IMR-90 (cell line): ENCODE data around the gene AAR2. TPM values are rescaled to one million over a fixed set of nuclear protein-coding genes. Genes with fewer than 3 reads are reported as not detected.

ENCODE experiments used
- ATAC-seq: fragments of 200-7000 bp; cut with Tn5 transposase; 2 replicates; pipeline ENCODE4 v1.9.1; 2020; ENCODE audit warnings: low read depth, mild to moderate bottlenecking, moderate library complexity
- BruUV-seq: library from RNA; stranded (reverse); fragments of 400-500 nt; replicated peaks from 2 replicates; lab custom pipeline; 2021; lab: Mats Ljungman, UMichigan
- CTCF ChIA-PET: fragments of 300-600 bp; formaldehyde crosslinking; extraction: SDS; loops from one replicate; lab custom pipeline; 2021; ENCODE audit warnings: antibody characterized with exemption; lab: Yijun Ruan, JAX
- POLR2A ChIA-PET: fragments of 300-600 bp; sonication (Branson Sonifier 250); formaldehyde crosslinking; loops from one replicate; lab custom pipeline; 2022; ENCODE audit warnings: antibody characterized with exemption; ENCODE audit not compliant: unreplicated experiment; lab: Charles Lee
- DNase-seq: peaks from one replicate; pipeline ENCODE4 v3.0.0; 2013
- H2AFZ ChIP-seq: replicated peaks from 2 replicates; pipeline ENCODE3; 2013; ENCODE audit warnings: low read length, mild to moderate bottlenecking; ENCODE audit not compliant: poor library complexity
- H2AK5ac ChIP-seq: 2 replicates; pipeline ENCODE4 v1.6.1; 2013; ENCODE audit warnings: low read depth, low read length, inconsistent platforms
- H2AK9ac ChIP-seq: replicated peaks from 2 replicates; pipeline ENCODE3; 2013; ENCODE audit warnings: mild to moderate bottlenecking, low read depth, low read length, moderate library complexity; ENCODE audit not compliant: poor library complexity
- H2BK120ac ChIP-seq: 2 replicates; pipeline ENCODE4 v1.6.1; 2013; ENCODE audit warnings: low read depth, low read length, inconsistent platforms
- H2BK15ac ChIP-seq: 3 replicates; pipeline ENCODE4 v1.6.1; 2013; ENCODE audit warnings: low read depth, low read length, inconsistent platforms
- H2BK20ac ChIP-seq: 2 replicates; pipeline ENCODE4 v1.6.1; 2013; ENCODE audit warnings: low read depth, mild to moderate bottlenecking, inconsistent platforms, low read length, moderate library complexity
- H2BK5ac ChIP-seq: 2 replicates; pipeline ENCODE4 v1.6.1; 2013; ENCODE audit warnings: mild to moderate bottlenecking, low read depth, low read length, inconsistent platforms; ENCODE audit not compliant: poor library complexity, severe bottlenecking
- H3K14ac ChIP-seq: replicated peaks from 2 replicates; pipeline ENCODE4 v1.6.1; 2013; ENCODE audit warnings: low read depth, low read length, inconsistent platforms
- H3K18ac ChIP-seq: 2 replicates; pipeline ENCODE4 v1.6.1; 2013; ENCODE audit warnings: low read depth, low read length, control low read depth
- H3K23ac ChIP-seq: 2 replicates; pipeline ENCODE4 v1.6.1; 2013; ENCODE audit warnings: low read depth, low read length, inconsistent platforms
- H3K27ac ChIP-seq: 2 replicates; pipeline ENCODE4 v1.5.1; 2013; ENCODE audit warnings: mild to moderate bottlenecking, control low read depth, low read length; ENCODE audit not compliant: insufficient read depth
- H3K27me3 ChIP-seq: 2 replicates; pipeline ENCODE4 v1.6.1; 2013; ENCODE audit warnings: low read length; ENCODE audit not compliant: control insufficient read depth, insufficient read depth
- H3K36me3 ChIP-seq: 2 replicates; pipeline ENCODE4 v1.6.1; 2013; ENCODE audit warnings: low read length, mixed read lengths; ENCODE audit not compliant: control insufficient read depth, insufficient read depth
- H3K4ac ChIP-seq: 2 replicates; pipeline ENCODE4 v1.6.1; 2013; ENCODE audit warnings: low read depth, low read length, inconsistent platforms
- H3K4me1 ChIP-seq: 2 replicates; pipeline ENCODE4 v1.6.1; 2013; ENCODE audit warnings: low read length, mixed read lengths; ENCODE audit not compliant: control insufficient read depth, insufficient read depth
- H3K4me2 ChIP-seq: 2 replicates; pipeline ENCODE4 v1.6.1; 2013; ENCODE audit warnings: low read depth, mild to moderate bottlenecking, control low read depth, low read length, moderate library complexity
- H3K4me3 ChIP-seq: 2 replicates; pipeline ENCODE4 v1.5.1; 2013; ENCODE audit warnings: low read depth, mild to moderate bottlenecking, control low read depth, low read length, moderate library complexity; ENCODE audit not compliant: insufficient read depth
- H3K56ac ChIP-seq: 2 replicates; pipeline ENCODE4 v1.6.1; 2013; ENCODE audit warnings: low read length, inconsistent platforms; ENCODE audit not compliant: insufficient read depth; ENCODE audit errors: extremely low read depth
- H3K79me1 ChIP-seq, 2 experiments: 2 replicates each; pipeline ENCODE4 v1.6.1; 2013; ENCODE audit warnings: low read length in 2 of 2, inconsistent platforms in 1 of 2, low read depth in 1 of 2
- H3K9ac ChIP-seq: 2 replicates; pipeline ENCODE4 v1.6.1; 2013; ENCODE audit warnings: low read depth, low read length, control low read depth
- H3K9me1 ChIP-seq: 2 replicates; pipeline ENCODE4 v1.6.1; 2013; ENCODE audit warnings: low read length, inconsistent platforms; ENCODE audit not compliant: insufficient read depth
- H3K9me3 ChIP-seq: 2 replicates; pipeline ENCODE4 v1.6.1; 2013; ENCODE audit warnings: low read length; ENCODE audit not compliant: control insufficient read depth, insufficient read depth
- H4K20me1 ChIP-seq: 2 replicates; pipeline ENCODE4 v1.6.1; 2013; ENCODE audit warnings: low read length, inconsistent platforms; ENCODE audit not compliant: insufficient read depth
- H4K5ac ChIP-seq: 2 replicates; pipeline ENCODE4 v1.6.1; 2013; ENCODE audit warnings: mild to moderate bottlenecking, low read depth, low read length, control low read depth
- H4K8ac ChIP-seq, 2 experiments: 2 replicates each; pipeline ENCODE4 v1.6.1; 2013; ENCODE audit warnings: low read depth in 2 of 2, low read length in 2 of 2, control low read depth in 1 of 2, inconsistent platforms in 1 of 2
- H4K91ac ChIP-seq: 2 replicates; pipeline ENCODE4 v1.6.1; 2013; ENCODE audit warnings: low read depth, low read length, inconsistent platforms; ENCODE audit not compliant: insufficient read depth
- CEBPB ChIP-seq: IDR thresholded peaks from 2 replicates; pipeline ENCODE4 v1.6.1; 2012; ENCODE audit warnings: low read depth, low read length, improper control_type of control experiment
- CHD1 ChIP-seq: IDR thresholded peaks from 2 replicates; pipeline ENCODE4 v1.6.1; 2012; ENCODE audit warnings: low read depth, low read length, improper control_type of control experiment
- FOS ChIP-seq: fragments of 150-350 bp; IDR thresholded peaks from 2 replicates; pipeline ENCODE4 v1.6.1; 2016; ENCODE audit warnings: low read depth, low read length
- MAZ ChIP-seq: IDR thresholded peaks from 2 replicates; pipeline ENCODE4 v1.6.1; 2012; ENCODE audit warnings: low read depth, mild to moderate bottlenecking, low read length, improper control_type of control experiment, moderate library complexity, borderline replicate concordance
- MXI1 ChIP-seq: IDR thresholded peaks from 2 replicates; pipeline ENCODE4 v1.6.1; 2012; ENCODE audit warnings: low read depth, mild to moderate bottlenecking, low read length, moderate library complexity, borderline replicate concordance
- NFE2L2 ChIP-seq: fragments of 150-350 bp; IDR thresholded peaks from 2 replicates; pipeline ENCODE4 v1.6.1; 2016; ENCODE audit warnings: low read depth, mild to moderate bottlenecking, low read length
- POLR2A ChIP-seq: IDR thresholded peaks from 2 replicates; pipeline ENCODE4 v1.6.1; 2012; ENCODE audit warnings: mild to moderate bottlenecking, low read depth, low read length
- RAD21 ChIP-seq: IDR thresholded peaks from 2 replicates; pipeline ENCODE4 v1.6.1; 2012; ENCODE audit warnings: low read length, improper control_type of control experiment
- RCOR1 ChIP-seq: IDR thresholded peaks from 2 replicates; pipeline ENCODE4 v1.6.1; 2012; ENCODE audit warnings: mild to moderate bottlenecking, low read length, improper control_type of control experiment; ENCODE audit not compliant: insufficient replicate concordance
- USF2 ChIP-seq: fragments of 150-350 bp; IDR thresholded peaks from 2 replicates; pipeline ENCODE4 v1.6.1; 2017; ENCODE audit warnings: mild to moderate bottlenecking, antibody characterized with exemption, low read length, low read depth
- WGBS, 2 experiments: methylation state at CpG; one replicate each; pipeline versions ENCODE4 v1.1.5 to v1.1.7; 2013; ENCODE audit warnings: missing lambda C conversion rate in 2 of 2; ENCODE audit not compliant: insufficient read length in 1 of 2; ENCODE audit errors: extremely low coverage in 2 of 2; 5-methylcytosine and 5-hydroxymethylcytosine counted together
- dilution Hi-C: fragments of 300-500 bp; cut with HindIII; formaldehyde crosslinking; loops from one replicate; pipeline ENCODE4 v1.14.3; 2018; ENCODE audit warnings: low sequenced_read_pairs; ENCODE audit not compliant: unreplicated experiment
- in situ Hi-C: fragments of 300-500 bp; cut with MboI; formaldehyde crosslinking; loops from 3 replicates; pipeline ENCODE4 v1.14.3; 2019; ENCODE audit warnings: low sequenced_read_pairs, inconsistent platforms, mixed read lengths
- intact Hi-C: fragments of 100-400 bp; cut with micrococcal nuclease; formaldehyde crosslinking; loops from 2 replicates; pipeline ENCODE4 v1.10.0; 2022
- polyA plus RNA-seq, 3 experiments: library from polyadenylated mRNA; depleted of rRNA; stranded (reverse); fragments of >200 nt; gene quantifications; 2 replicates each; pipeline ENCODE4 v1.2.3, GENCODE V29; 2012; ENCODE audit warnings: low replicate concordance in 1 of 3
- total RNA-seq: library from RNA; depleted of rRNA; stranded (reverse); fragments of >200 nt; gene quantifications from 2 replicates; pipeline ENCODE4 v1.2.3, GENCODE V29; 2012
- TF ChIP-seq, protein P1 (sequence below): fragments of 150-350 bp; IDR thresholded peaks from 2 replicates; pipeline ENCODE4 v1.6.1; 2016; ENCODE audit warnings: low read depth, mild to moderate bottlenecking, low read length, moderate library complexity, borderline replicate concordance
- TF ChIP-seq, protein P2 (sequence below): conservative IDR thresholded peaks from 2 replicates; pipeline ENCODE4 v1.5.1; 2012; ENCODE audit warnings: mild to moderate bottlenecking, low read depth, low read length, improper control_type of control experiment

AAR2 gene
- total and polyA plus RNA-seq, 2 of the 4 experiments (the other 2 are of a cell fraction): 28.2 to 35.8 TPM

- TF ChIP-seq MAZ: no peak
These were observed 23.1 kb downstream of the AAR2 start (continued) for GRCh38 chr20:36259177-36260061.

GRCh38 chr20:36260316-36260715, 24.0 kb downstream of the AAR2 start:
- H3K4ac ChIP-seq: no peak overlapping the region
- BruUV-seq: no TSS peak
- H3K4me1 ChIP-seq: no peaks in the 10 kb centered on the region
- intact Hi-C loops (no loop called here), dilution Hi-C loops (no loop called here), in situ Hi-C loops (no loop called here)
- no peak overlapping the region for H3K18ac ChIP-seq
- H3K79me1 ChIP-seq: no peaks in the 10 kb centered on the region
- peaks cover 13% of the 10 kb centered on the region; the same call in 1 of the 2 replicates for H3K27me3 ChIP-seq
- POLR2A ChIA-PET: no interaction called here
- H2BK15ac ChIP-seq: no peak overlapping the region
- H3K4me2 ChIP-seq: no peak overlapping the region
- H3K56ac ChIP-seq: no peak overlapping the region
- peaks cover 15% of the 10 kb centered on the region for H3K36me3 ChIP-seq
- H2AFZ ChIP-seq: no peak overlapping the region
- ATAC-seq (no peak), DNase-seq (no peak)
- H2BK5ac ChIP-seq: no peak overlapping the region
- no peaks in the 10 kb centered on the region for H3K9me3 ChIP-seq
- no peak overlapping the region for H2BK120ac ChIP-seq
- H3K23ac ChIP-seq: no peak overlapping the region
- no peak overlapping the region for H2BK20ac ChIP-seq
- H2AK5ac ChIP-seq: no peak overlapping the region
- no peak overlapping the region for H3K14ac ChIP-seq
- no peaks in the 10 kb centered on the region for H4K20me1 ChIP-seq
- no peak overlapping the region for H4K91ac ChIP-seq
- no peak overlapping the region for H3K4me3 ChIP-seq
- no peak overlapping the region for H3K27ac ChIP-seq
- H2AK9ac ChIP-seq: no peak overlapping the region
- 0% methylated on average over 2 of the region's 7 CpGs; no CpG with 5 or more reads in 1 of the 2 experiments for WGBS, 2 experiments
- CTCF ChIA-PET: no interaction called here
- 0 out of 2 replicates have a peak, but pooled peaks cover 5% of the 10 kb centered on the region for H3K9me1 ChIP-seq
- no peak overlapping the region for H4K5ac ChIP-seq
- H4K8ac ChIP-seq: no peak overlapping the region
- no peak overlapping the region for H3K9ac ChIP-seq
- no peak for TF ChIP-seq RCOR1
- TF ChIP-seq FOS: no peak
- no peak for TF ChIP-seq CHD1
- TF ChIP-seq USF2: no peak
- no peak for TF ChIP-seq RAD21
- no peak for TF ChIP-seq NFE2L2
- TF ChIP-seq MXI1: no peak
- no peak for TF ChIP-seq POLR2A
- no peak for TF ChIP-seq CEBPB
- TF ChIP-seq, protein P1, sequence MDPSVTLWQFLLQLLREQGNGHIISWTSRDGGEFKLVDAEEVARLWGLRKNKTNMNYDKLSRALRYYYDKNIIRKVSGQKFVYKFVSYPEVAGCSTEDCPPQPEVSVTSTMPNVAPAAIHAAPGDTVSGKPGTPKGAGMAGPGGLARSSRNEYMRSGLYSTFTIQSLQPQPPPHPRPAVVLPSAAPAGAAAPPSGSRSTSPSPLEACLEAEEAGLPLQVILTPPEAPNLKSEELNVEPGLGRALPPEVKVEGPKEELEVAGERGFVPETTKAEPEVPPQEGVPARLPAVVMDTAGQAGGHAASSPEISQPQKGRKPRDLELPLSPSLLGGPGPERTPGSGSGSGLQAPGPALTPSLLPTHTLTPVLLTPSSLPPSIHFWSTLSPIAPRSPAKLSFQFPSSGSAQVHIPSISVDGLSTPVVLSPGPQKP: no peak
- TF ChIP-seq, protein P2, sequence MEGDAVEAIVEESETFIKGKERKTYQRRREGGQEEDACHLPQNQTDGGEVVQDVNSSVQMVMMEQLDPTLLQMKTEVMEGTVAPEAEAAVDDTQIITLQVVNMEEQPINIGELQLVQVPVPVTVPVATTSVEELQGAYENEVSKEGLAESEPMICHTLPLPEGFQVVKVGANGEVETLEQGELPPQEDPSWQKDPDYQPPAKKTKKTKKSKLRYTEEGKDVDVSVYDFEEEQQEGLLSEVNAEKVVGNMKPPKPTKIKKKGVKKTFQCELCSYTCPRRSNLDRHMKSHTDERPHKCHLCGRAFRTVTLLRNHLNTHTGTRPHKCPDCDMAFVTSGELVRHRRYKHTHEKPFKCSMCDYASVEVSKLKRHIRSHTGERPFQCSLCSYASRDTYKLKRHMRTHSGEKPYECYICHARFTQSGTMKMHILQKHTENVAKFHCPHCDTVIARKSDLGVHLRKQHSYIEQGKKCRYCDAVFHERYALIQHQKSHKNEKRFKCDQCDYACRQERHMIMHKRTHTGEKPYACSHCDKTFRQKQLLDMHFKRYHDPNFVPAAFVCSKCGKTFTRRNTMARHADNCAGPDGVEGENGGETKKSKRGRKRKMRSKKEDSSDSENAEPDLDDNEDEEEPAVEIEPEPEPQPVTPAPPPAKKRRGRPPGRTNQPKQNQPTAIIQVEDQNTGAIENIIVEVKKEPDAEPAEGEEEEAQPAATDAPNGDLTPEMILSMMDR: no peak
- TF ChIP-seq MAZ: no peak
